K562 (cell line): ENCODE measurements around the gene JMY. TPM values are rescaled to one million over a fixed set of nuclear protein-coding genes. Genes with fewer than 3 reads are reported as not detected.

Experiments used
- ATAC-seq: fragments of 200-7000 bp; cut with Tn5 transposase; 3 replicates; pipeline ENCODE4 v1.9.1; 2020; ENCODE audit warnings: moderate library complexity
- BruUV-seq: library from RNA; stranded (reverse); fragments of 400-500 nt; replicated peaks from 2 replicates; lab custom pipeline; 2021; lab: Mats Ljungman, UMichigan
- CTCF ChIA-PET: fragments of 300-600 bp; formaldehyde crosslinking; extraction: SDS; loops from one replicate; lab custom pipeline; 2021; ENCODE audit warnings: low intra/inter-chr PET ratio; lab: Yijun Ruan, JAX
- POLR2A ChIA-PET: fragments of 300-600, 350-650 bp; sonication (Branson Sonifier 250); formaldehyde crosslinking; extraction: SDS; loops from one replicate; lab custom pipeline; 2021; ENCODE audit warnings: antibody characterized with exemption, inconsistent platforms; lab: Yijun Ruan, JAX
- DNase-seq, 4 experiments: peaks; one replicate each; pipeline versions ENCODE4 v3.0.0 to v3.0.0-alpha.2; 2011 to 2018; ENCODE audit warnings: low spot score in 3 of 4, mixed read lengths in 3 of 4; ENCODE audit errors: extremely low read depth in 1 of 4
- FAIRE-seq: peaks from 2 replicates; lab custom pipeline; 2011; peaks lifted over from hg19 to GRCh38; lab: Jason Lieb, UNC
- H2AFZ ChIP-seq: 2 replicates; pipeline ENCODE4 v1.6.0; 2011; ENCODE audit warnings: low read depth, low read length, control low read depth, inconsistent platforms
- H3K27ac ChIP-seq: fragments of 200-600 bp; 3 replicates; pipeline ENCODE4 v1.8.0; 2011; ENCODE audit warnings: low read depth, mild to moderate bottlenecking, control low read depth, inconsistent platforms, low read length, moderate library complexity, mixed read lengths; ENCODE audit errors: extremely low read depth
- H3K27me3 ChIP-seq, 2 experiments: fragments of 300-600 bp in 1 of 2; 2 replicates in 1 of 2; 3 replicates in 1 of 2; pipeline versions ENCODE4 v1.6.0 to v1.8.0; 2011; ENCODE audit warnings: inconsistent platforms in 2 of 2, low read length in 2 of 2, mild to moderate bottlenecking in 1 of 2, mixed read lengths in 1 of 2, moderate library complexity in 1 of 2; ENCODE audit not compliant: control insufficient read depth in 2 of 2, insufficient read depth in 2 of 2
- H3K36me3 ChIP-seq: fragments of 300-600 bp; 3 replicates; pipeline ENCODE4 v1.8.0; 2011; ENCODE audit warnings: mild to moderate bottlenecking, low read length, inconsistent platforms; ENCODE audit not compliant: control insufficient read depth, insufficient read depth
- H3K4me1 ChIP-seq, 2 experiments: fragments of 200-600 bp in 1 of 2; replicated peaks in 1 of 2; 2 replicates in 1 of 2; 3 replicates in 1 of 2; pipeline versions ENCODE4 v1.5.1 to v1.8.0; 2011; ENCODE audit warnings: inconsistent platforms in 2 of 2, low read length in 2 of 2, mild to moderate bottlenecking in 1 of 2, mixed read lengths in 1 of 2, moderate library complexity in 1 of 2; ENCODE audit not compliant: control insufficient read depth in 2 of 2, insufficient read depth in 2 of 2
- H3K4me2 ChIP-seq: 2 replicates; pipeline ENCODE4 v1.6.1; 2011; ENCODE audit warnings: low read length, control low read depth, inconsistent platforms, mixed read lengths; ENCODE audit not compliant: insufficient read depth
- H3K4me3 ChIP-seq: fragments of 200-600 bp; sonication (generic), shearing (Covaris generic); 2 replicates; pipeline ENCODE4 v1.5.1; 2016; ENCODE audit warnings: control low read depth, inconsistent platforms
- H3K79me2 ChIP-seq: fragments of 200-600 bp; 3 replicates; pipeline ENCODE4 v1.8.0; 2011; ENCODE audit warnings: low read length, inconsistent platforms; ENCODE audit not compliant: control insufficient read depth, insufficient read depth
- H3K9ac ChIP-seq, 2 experiments: 2 replicates each; pipeline versions ENCODE4 v1.6.0 to v1.6.1; 2011; ENCODE audit warnings: low read depth in 2 of 2, low read length in 2 of 2, control low read depth in 1 of 2, inconsistent platforms in 1 of 2, mild to moderate bottlenecking in 1 of 2, mixed read lengths in 1 of 2; ENCODE audit not compliant: insufficient read depth in 1 of 2
- H3K9me1 ChIP-seq: one replicate; pipeline ENCODE4 v1.6.0; 2011; ENCODE audit warnings: inconsistent platforms, mild to moderate bottlenecking, low read length, moderate library complexity; ENCODE audit not compliant: control insufficient read depth, insufficient read depth
- H3K9me3 ChIP-seq: replicated peaks from 2 replicates; pipeline ENCODE4 v1.5.1; 2011; ENCODE audit warnings: low read depth, low read length, inconsistent platforms; ENCODE audit not compliant: control insufficient read depth, insufficient read depth
- H4K20me1 ChIP-seq: replicated peaks from 2 replicates; pipeline ENCODE4 v1.6.1; 2011; ENCODE audit warnings: low read length, inconsistent platforms, mixed read lengths; ENCODE audit not compliant: control insufficient read depth, insufficient read depth
- CCNT2 ChIP-seq: IDR thresholded peaks from 2 replicates; pipeline ENCODE4 v1.6.1; 2011; ENCODE audit warnings: borderline replicate concordance, low read depth, mild to moderate bottlenecking, moderate library complexity, mixed read lengths, low read length; ENCODE audit not compliant: insufficient read length; ENCODE audit errors: extremely low read depth
- GTF2A2 ChIP-seq: IDR thresholded peaks from 2 replicates; pipeline ENCODE4 v1.6.1; 2016; ENCODE audit warnings: mild to moderate bottlenecking, missing genetic modification characterization, missing compliant biosample characterization
- HNRNPH1 ChIP-seq: fragments of 200-400 bp; formaldehyde crosslinking; optimal IDR thresholded peaks from 2 replicates; pipeline ENCODE3; 2017; ENCODE audit warnings: low read depth, mild to moderate bottlenecking, low read length, moderate library complexity
- MBD1 ChIP-seq: fragments of 250-450 bp; sonication (Bioruptor Pico); IDR thresholded peaks from 2 replicates; pipeline ENCODE4 v1.8.0; 2022; ENCODE audit warnings: inconsistent platforms
- RHOXF2B ChIP-seq: fragments of 250-450 bp; sonication (Bioruptor Pico); conservative IDR thresholded peaks from 2 replicates; pipeline ENCODE4 v1.5.1; 2021
- SMARCE1 ChIP-seq: fragments of 450-650 bp; IDR thresholded peaks from 2 replicates; pipeline ENCODE4 v1.7.1; 2016; ENCODE audit warnings: mild to moderate bottlenecking
- SREBF2 ChIP-seq: sonication (generic); formaldehyde crosslinking; IDR thresholded peaks from 2 replicates; pipeline ENCODE4 v1.4.0; 2020; ENCODE audit warnings: mild to moderate bottlenecking, missing genetic modification reagents
- ZNF263 ChIP-seq: sonication (generic); formaldehyde crosslinking; IDR thresholded peaks from 2 replicates; pipeline ENCODE4 v1.8.0; 2022; ENCODE audit warnings: mild to moderate bottlenecking, missing genetic modification reagents, borderline replicate concordance
- ZNF707 ChIP-seq: fragments of 250-450 bp; sonication (Bioruptor Pico); conservative IDR thresholded peaks from 2 replicates; pipeline ENCODE4 v1.8.0; 2022; ENCODE audit warnings: inconsistent platforms, mild to moderate bottlenecking, moderate library complexity
- WGBS: fragments of 100-300 bp; shearing (Covaris generic); methylation state at CpG from one replicate; pipeline ENCODE4 v1.1.6; 2016; ENCODE audit warnings: low coverage, mixed read lengths; ENCODE audit not compliant: insufficient coverage; ENCODE audit errors: missing lambda C conversion rate; 5-methylcytosine and 5-hydroxymethylcytosine counted together
- in situ Hi-C: fragments of 300-500 bp; cut with MboI; formaldehyde crosslinking; loops from 4 replicates; pipeline ENCODE4 v1.15.0; 2018; ENCODE audit warnings: inconsistent platforms, mixed read lengths
- intact Hi-C: fragments of 100-400 bp; cut with micrococcal nuclease; formaldehyde crosslinking; loops from 2 replicates; pipeline ENCODE4 v1.14.2; 2022
- polyA plus RNA-seq, 8 experiments: library from polyadenylated mRNA; depleted of rRNA in 4 of 8; stranded (reverse) in 5 of 8; unstranded in 3 of 8; fragments of >200 nt; fragmentation: Nextera tagmentation in 2 of 8; fragmentation: Illumina TruSeq in 1 of 8; extraction: Ambion mirVana in 2 of 8; extraction: Trizol in 1 of 8; gene quantifications; 2 replicates each; pipeline versions ENCODE4 v1.2.1 to v1.2.3, GENCODE V29; 2011 to 2014; ENCODE audit warnings: inconsistent platforms in 1 of 8, missing spikeins in 1 of 8
- total RNA-seq, 7 experiments: library from RNA; depleted of rRNA in 6 of 7; stranded (reverse); fragments of >200 nt in 6 of 7; fragmentation: Illumina TruSeq in 2 of 7; extraction: Trizol in 2 of 7; gene quantifications; 2 replicates each; pipeline versions ENCODE4 v1.2.1 to v1.2.3, GENCODE V29; 2011 to 2021; ENCODE audit warnings: low replicate concordance in 1 of 7
- TF ChIP-seq, protein P1 (sequence below): fragments of 250-450 bp; sonication (Bioruptor Pico); IDR thresholded peaks from 2 replicates; pipeline ENCODE4 v1.8.0; 2022; ENCODE audit warnings: moderate library complexity, mild to moderate bottlenecking, inconsistent platforms

The JMY gene
- total and polyA plus RNA-seq, 9 of the 15 experiments (the other 6 are each of a cell fraction or from before 2014, with no cell fraction given): 1.1 to 5.5 (median 3.7) TPM

GRCh38 chr5:79190235-79190529, 45.7 kb upstream of the JMY start:
- no TSS peak for BruUV-seq
- Histone ChIP-seq H4K20me1 (no peaks in the 10 kb centered on the region), H3K4me1 (no peaks in the 10 kb centered on the region), H3K36me3 (no peaks in the 10 kb centered on the region), H3K79me2 (no peaks in the 10 kb centered on the region), H3K9me3 (no peaks in the 10 kb centered on the region), H3K9ac (no peak overlapping the region), H3K4me3 (no peak overlapping the region), H3K9me1 (no peaks in the 10 kb centered on the region), H2AFZ (no peak overlapping the region), H3K4me2 (no peak overlapping the region), H3K27ac (no peak overlapping the region), H3K27me3 (0 out of 5 replicates have a peak, but pooled peaks cover 0 to 2% of the 10 kb centered on the region in 2 experiments)
- WGBS: 74% methylated on average over 2 of the region's 2 CpGs
- intact Hi-C loops (no loop called here), in situ Hi-C loops (no loop called here)
- FAIRE-seq: no peak
- 0 out of 2 replicates have a peak, but pooled peaks have one; percentile 13 for TF ChIP-seq MBD1 (CRISPR knock-in tag)
- TF ChIP-seq GTF2A2 (tag): no peak
- no peak for DNase-seq
- CTCF ChIA-PET: no interaction called here
- POLR2A ChIA-PET: interaction anchor here (0.6 kb wide), 1 partner anchor 35 kb away, joined by 3 read pairs; no protein-coding TSS in a partner anchor
- no peak for ATAC-seq

DNA sequence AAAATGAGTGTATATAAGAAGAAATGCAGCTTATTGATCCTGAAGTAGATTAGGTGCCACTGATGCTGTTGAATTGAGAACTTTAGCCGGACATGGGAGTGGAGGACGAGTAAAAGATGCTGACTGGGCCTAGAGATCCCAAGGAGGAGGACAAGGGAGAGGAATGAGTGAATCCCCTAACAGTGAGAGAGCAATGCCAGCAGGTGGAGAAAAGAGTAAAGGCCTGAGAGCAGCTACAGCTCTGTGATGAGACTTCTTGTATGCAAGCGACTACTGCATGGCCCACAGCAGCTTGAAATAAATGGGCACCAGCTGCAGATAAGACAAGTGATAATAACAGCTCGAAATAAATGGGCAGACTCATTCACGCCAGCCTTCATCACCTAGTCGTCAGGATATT, 44.5 kb upstream of the JMY start:
- in situ Hi-C loops: no loop called here
- no TSS peak for BruUV-seq
- Histone ChIP-seq H3K27me3 (no peaks in the 10 kb centered on the region), H3K4me1 (no peaks in the 10 kb centered on the region), H3K9me1 (no peaks in the 10 kb centered on the region), H3K27ac (no peak overlapping the region), H4K20me1 (no peaks in the 10 kb centered on the region), H3K36me3 (no peaks in the 10 kb centered on the region), H3K9ac (no peak overlapping the region), H2AFZ (no peak overlapping the region), H3K9me3 (no peaks in the 10 kb centered on the region), H3K79me2 (no peaks in the 10 kb centered on the region), H3K4me2 (no peak overlapping the region), H3K4me3 (no peak overlapping the region)
- DNase-seq (no peak), FAIRE-seq (no peak), ATAC-seq (peak; percentile 52; the same call in 2 of the 3 replicates)
- ChIA-PET POLR2A (interaction anchor here (0.6 to 1.0 kb wide), 4 partner anchors 11 to 48 kb away, joined by 3 to 4 read pairs (median 3); no protein-coding TSS in a partner anchor), CTCF (no interaction called here)
- intact Hi-C loops: no loop called here
- WGBS: 45% methylated on average over 6 of the region's 6 CpGs
- TF ChIP-seq ZNF263 (no peak), HNRNPH1 (no peak), RHOXF2B (CRISPR knock-in tag) (no peak), CCNT2 (no peak), ZNF707 (CRISPR knock-in tag) (no peak), SREBF2 (CRISPR knock-in tag) (no peak), SMARCE1 (no peak)
- TF ChIP-seq, protein P1, sequence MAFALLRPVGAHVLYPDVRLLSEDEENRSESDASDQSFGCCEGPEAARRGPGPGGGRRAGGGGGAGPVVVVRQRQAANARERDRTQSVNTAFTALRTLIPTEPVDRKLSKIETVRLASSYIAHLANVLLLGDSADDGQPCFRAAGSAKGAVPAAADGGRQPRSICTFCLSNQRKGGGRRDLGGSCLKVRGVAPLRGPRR (CRISPR knock-in tag): no peak
